ENCODE results near the gene PAK5. TPM values are rescaled to one million over a fixed set of nuclear protein-coding genes. Genes with fewer than 3 reads are reported as not detected.

Gene PAK5
- total RNA-seq, 4 donors from 2014 or later, result 0.04 to 0.34 (median 0.24) TPM

- intact Hi-C loops (cut with DNase I), result no loop called here
- no peak for DNase-seq
- Histone ChIP-seq H3K27me3 (no peaks in the 10 kb centered on the region), H3K9me3 (no peaks in the 10 kb centered on the region), H3K4me1 (no peaks in the 10 kb centered on the region), H3K4me3 (no peak overlapping the region), H3K36me3 (no peaks in the 10 kb centered on the region), H3K27ac (no peak overlapping the region)
- 30 to 41% methylated on average over 3 of the region's 3 CpGs for WGBS, 2 donors
- TF ChIP-seq CTCF (IDR thresholded peaks at IDR 0.05) (no peak), POLR2A (IDR thresholded peaks at IDR 0.05) (no peak)
Observed at GRCh38 chr20:9877932-9878495, 39.1 kb upstream of the PAK5 start.

- intact Hi-C loops (cut with DNase I), result no loop called here
- no peak overlapping the region for H3K4me3 ChIP-seq
- 65 to 71% methylated on average over 6 of the region's 6 CpGs for WGBS, 2 donors
- no peak for TF ChIP-seq POLR2A (IDR thresholded peaks at IDR 0.05)
- no peak for TF ChIP-seq CTCF (IDR thresholded peaks at IDR 0.05)
- no peak for DNase-seq
- H3K9me3 ChIP-seq, result no peaks in the 10 kb centered on the region
- H3K4me1 ChIP-seq, result no peaks in the 10 kb centered on the region
- H3K27me3 ChIP-seq, result no peaks in the 10 kb centered on the region
- H3K27ac ChIP-seq, result no peak overlapping the region
- no peaks in the 10 kb centered on the region for H3K36me3 ChIP-seq
Observed at GRCh38 chr20:9867196-9867980, 28.5 kb upstream of the PAK5 start.

- H3K36me3 ChIP-seq, result no peaks in the 10 kb centered on the region
- H3K4me3 ChIP-seq, result no peak overlapping the region
- no peaks in the 10 kb centered on the region for H3K4me1 ChIP-seq
- no peaks in the 10 kb centered on the region for H3K9me3 ChIP-seq
- TF ChIP-seq POLR2A (IDR thresholded peaks at IDR 0.05), result no peak
- no peak for TF ChIP-seq CTCF (IDR thresholded peaks at IDR 0.05)
- intact Hi-C loops (cut with DNase I), result no loop called here
- H3K27me3 ChIP-seq, result no peaks in the 10 kb centered on the region
- 80 to 95% methylated on average over 2 of the region's 2 CpGs for WGBS, 2 donors
- H3K27ac ChIP-seq, result no peak overlapping the region
- DNase-seq, result no peak
Observed at GRCh38 chr20:9852566-9852965, 13.7 kb upstream of the PAK5 start.

GRCh38 chr20:9839626-9840025 lies 750 bp upstream of the PAK5 start:
- no peak overlapping the region for H3K27ac ChIP-seq
- WGBS, 2 donors, result 47 to 74% methylated on average over 4 to 5 of the region's 5 CpGs
- H3K4me1 ChIP-seq, result peaks cover 6 to 24% (median 10%) of the 10 kb centered on the region in 3 donors
- H3K4me3 ChIP-seq, result peak overlapping the region in 2 of 4 donors; percentile 51 to 61
- H3K9me3 ChIP-seq, result peaks cover 0 to 3% (median 0%) of the 10 kb centered on the region in 3 donors
- H3K36me3 ChIP-seq, result no peaks in the 10 kb centered on the region
- TF ChIP-seq CTCF (IDR thresholded peaks at IDR 0.05), result no peak
- DNase-seq, result no peak
- intact Hi-C loops (cut with DNase I), result no loop called here
- peaks cover 0 to 39% (median 0%) of the 10 kb centered on the region in 4 donors for H3K27me3 ChIP-seq

- peaks cover 0 to 3% (median 0%) of the 10 kb centered on the region in 3 donors for H3K9me3 ChIP-seq
- peaks cover 0 to 39% (median 0%) of the 10 kb centered on the region in 4 donors for H3K27me3 ChIP-seq
- TF ChIP-seq POLR2A (IDR thresholded peaks at IDR 0.05) (no peak), CTCF (IDR thresholded peaks at IDR 0.05) (no peak)
- H3K4me1 ChIP-seq, result peaks cover 6 to 24% (median 10%) of the 10 kb centered on the region in 3 donors
- H3K36me3 ChIP-seq, result no peaks in the 10 kb centered on the region
- H3K4me3 ChIP-seq, result peak overlapping the region; percentile 39 to 61 (median 48)
- intact Hi-C loops (cut with DNase I), result no loop called here
- WGBS, 2 donors, result 0 to 13% methylated on average over 8 to 10 of the region's 14 CpGs
- no peak for DNase-seq
- no peak overlapping the region for H3K27ac ChIP-seq
Observed at GRCh38 chr20:9838035-9838377, 870 bp downstream of the PAK5 start.

Data from esophagus squamous epithelium (tissue), 5 donors.